Measurements from ENCODE around the gene ASCC3.

The ASCC3 gene

GRCh38 chr6:100730001-100730980 is 150.8 kb downstream of the ASCC3 start:
- in situ Hi-C loops (cut with MboI; ENCODE audit: low sequenced_read_pairs), result no loop called here

- in situ Hi-C loops (cut with MboI; ENCODE audit: low sequenced_read_pairs), result no loop called here
Measured at GRCh38 chr6:100726666-100727065, 154.5 kb downstream of the ASCC3 start.

- in situ Hi-C loops (cut with MboI; ENCODE audit: low sequenced_read_pairs), result no loop called here
Measured at GRCh38 chr6:100724696-100725095, 156.4 kb downstream of the ASCC3 start.

DNA sequence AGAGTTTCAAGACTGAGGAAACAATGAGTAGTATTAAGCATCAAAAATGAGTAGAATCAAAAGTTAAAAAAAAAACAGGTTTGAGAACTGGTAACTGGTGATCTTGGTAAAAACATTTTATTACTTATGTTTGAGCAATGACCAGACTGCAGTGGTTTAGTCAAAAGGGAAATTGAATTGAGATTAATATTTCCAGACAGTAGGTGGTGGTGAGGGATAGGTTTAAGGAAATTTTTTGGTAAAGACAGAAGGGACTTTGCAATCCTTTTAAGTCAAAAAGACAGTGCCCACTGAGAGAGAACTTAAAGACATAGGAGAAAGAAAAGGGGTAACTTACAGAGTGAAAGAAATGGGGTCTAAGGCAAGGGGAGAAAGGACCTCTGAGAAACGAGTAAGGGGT is 156.9 kb downstream of the ASCC3 start:
- in situ Hi-C loops (cut with MboI; ENCODE audit: low sequenced_read_pairs), result no loop called here

- in situ Hi-C loops (cut with MboI; ENCODE audit: low sequenced_read_pairs), result no loop called here
Measured at GRCh38 chr6:100721256-100721655, 159.9 kb downstream of the ASCC3 start.

DNA sequence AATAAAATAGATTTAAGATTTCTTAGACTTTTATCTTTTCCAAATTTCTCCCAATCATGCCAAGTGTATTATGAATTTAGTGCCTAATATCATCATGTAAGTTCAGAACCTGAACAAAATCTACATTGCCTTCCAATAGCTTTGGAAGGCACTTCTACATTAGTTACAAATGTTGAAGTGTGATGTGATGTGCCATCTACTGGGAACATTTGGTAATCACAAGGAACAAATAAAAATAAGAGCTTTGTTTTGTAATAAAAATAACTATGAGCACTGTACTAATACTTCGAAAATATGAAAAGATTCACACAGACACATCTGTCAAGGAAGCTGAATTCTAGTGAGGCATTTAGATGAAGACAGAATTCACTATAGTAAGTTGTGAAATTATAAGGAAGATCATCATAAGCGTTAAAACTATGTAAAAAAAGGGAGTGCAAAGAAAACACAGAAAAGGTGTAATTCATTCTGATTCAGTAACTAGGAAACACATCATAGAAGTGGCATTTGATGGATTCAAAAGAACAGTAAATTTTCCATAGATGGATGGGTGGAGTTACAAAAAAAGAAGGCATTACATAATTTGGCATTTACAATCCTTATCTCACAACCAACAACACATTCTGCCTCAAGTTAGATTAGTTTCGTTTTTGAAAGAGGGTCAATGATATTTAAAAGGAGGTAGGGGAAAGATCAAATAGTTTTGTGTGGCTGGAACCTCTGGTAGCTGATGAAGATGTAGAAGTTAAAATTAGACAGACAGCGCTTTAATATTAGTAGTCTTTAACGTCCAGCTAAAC is 161.0 kb downstream of the ASCC3 start:
- in situ Hi-C loops (cut with MboI; ENCODE audit: low sequenced_read_pairs), result no loop called here

GRCh38 chr6:100712997-100713396 is 168.1 kb downstream of the ASCC3 start:
- in situ Hi-C loops (cut with MboI; ENCODE audit: low sequenced_read_pairs), result no loop called here

DNA sequence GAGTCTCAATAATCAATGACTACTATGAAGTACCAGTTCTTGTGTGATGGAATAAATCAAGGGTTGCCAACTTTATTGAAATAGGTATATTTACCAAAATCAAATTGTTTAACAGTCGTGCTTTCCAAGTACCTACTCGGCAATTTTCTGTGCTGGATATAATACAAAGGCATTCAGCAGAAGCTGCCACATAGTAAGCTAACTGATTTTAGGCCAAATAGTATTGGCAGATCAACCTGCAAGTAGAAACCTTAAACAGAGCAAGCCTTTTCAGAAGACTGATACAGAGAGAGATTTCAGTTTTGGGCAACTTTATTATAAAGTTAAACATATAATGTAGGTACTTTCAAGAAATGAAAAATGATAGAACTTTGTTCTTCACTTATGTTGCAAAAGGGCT is 174.6 kb downstream of the ASCC3 start:
- in situ Hi-C loops (cut with MboI; ENCODE audit: low sequenced_read_pairs), result no loop called here

GRCh38 chr6:100704961-100705360 is 176.2 kb downstream of the ASCC3 start:
- in situ Hi-C loops (cut with MboI; ENCODE audit: low sequenced_read_pairs), result no loop called here

DNA sequence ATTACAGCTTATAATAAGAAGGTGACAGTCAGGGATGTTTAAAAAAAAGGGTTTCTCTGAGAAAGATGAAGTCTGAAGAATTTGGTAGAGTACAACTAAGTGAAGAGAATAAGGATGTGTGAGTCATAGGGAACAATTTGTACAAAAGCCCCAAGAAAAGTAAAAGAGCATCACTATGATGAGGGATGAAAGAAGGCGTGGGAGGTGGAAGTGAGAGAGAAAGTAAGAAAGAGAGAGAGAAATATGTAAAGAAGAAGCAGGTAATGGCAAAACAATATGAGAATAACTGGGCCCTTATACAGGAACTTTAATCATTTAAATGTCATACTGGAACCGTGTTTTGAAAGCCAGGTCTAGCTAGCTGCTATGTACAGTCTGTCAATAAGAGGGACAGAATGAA is 179.4 kb downstream of the ASCC3 start:
- in situ Hi-C loops (cut with MboI; ENCODE audit: low sequenced_read_pairs), result no loop called here

GRCh38 chr6:100700009-100700408 is 181.1 kb downstream of the ASCC3 start:
- in situ Hi-C loops (cut with MboI; ENCODE audit: low sequenced_read_pairs), result no loop called here

- in situ Hi-C loops (cut with MboI; ENCODE audit: low sequenced_read_pairs), result no loop called here
Measured at GRCh38 chr6:100695445-100695844, 185.7 kb downstream of the ASCC3 start.

DNA sequence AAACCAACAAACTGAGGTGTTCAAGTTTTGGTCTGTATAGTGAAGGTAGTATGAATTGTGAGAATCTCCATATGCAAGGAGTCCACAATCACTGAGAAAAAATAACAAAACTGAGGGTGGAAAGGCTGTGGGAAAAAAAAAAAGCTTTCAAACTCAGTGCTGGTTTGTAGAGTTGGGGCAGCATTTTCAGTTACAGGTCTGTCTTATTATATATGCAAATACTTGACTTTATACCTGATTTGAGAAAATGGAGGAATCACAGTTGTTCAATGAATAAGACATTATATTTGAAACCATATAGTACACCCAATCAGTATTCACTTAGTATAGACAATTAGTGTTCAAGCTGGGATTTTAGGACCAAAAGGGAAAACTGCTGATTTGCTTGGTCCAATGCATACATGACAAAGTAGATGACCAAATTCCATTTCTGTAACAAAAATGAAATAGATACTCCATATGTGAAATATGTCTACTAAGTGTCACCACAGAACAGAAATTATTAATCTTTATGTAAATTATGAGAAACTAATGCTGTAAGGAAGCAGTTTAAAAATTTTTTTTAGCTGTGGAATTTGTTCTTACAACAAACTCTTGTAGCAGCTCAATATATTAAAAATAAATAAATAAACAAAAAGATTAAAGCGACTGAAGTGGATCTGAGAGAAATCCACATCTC is 187.7 kb downstream of the ASCC3 start:
- in situ Hi-C loops (cut with MboI; ENCODE audit: low sequenced_read_pairs), result no loop called here

- in situ Hi-C loops (cut with MboI; ENCODE audit: low sequenced_read_pairs), result no loop called here
Measured at GRCh38 chr6:100691972-100692371, 189.2 kb downstream of the ASCC3 start.

DNA sequence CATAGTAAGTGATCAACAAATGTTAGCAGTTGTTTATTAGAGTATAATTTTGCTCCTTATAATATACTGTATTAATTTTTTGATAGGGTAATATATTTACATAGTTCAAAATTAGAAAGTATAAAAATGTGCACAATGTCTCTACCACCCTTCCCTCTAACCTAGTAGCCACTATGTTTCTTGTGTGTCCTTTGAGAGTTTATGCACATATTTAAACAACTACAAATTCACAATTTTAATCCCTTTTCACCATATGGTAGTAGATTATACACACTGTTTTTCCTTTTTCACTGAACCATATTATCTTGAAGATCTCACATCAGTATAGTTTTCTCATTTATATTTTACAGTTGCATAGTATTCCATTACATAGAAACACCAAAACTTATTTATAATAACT is 194.9 kb downstream of the ASCC3 start:
- in situ Hi-C loops (cut with MboI; ENCODE audit: low sequenced_read_pairs), result no loop called here

- in situ Hi-C loops (cut with MboI; ENCODE audit: low sequenced_read_pairs), result no loop called here
Measured at GRCh38 chr6:100685747-100686146, 195.4 kb downstream of the ASCC3 start.

DNA sequence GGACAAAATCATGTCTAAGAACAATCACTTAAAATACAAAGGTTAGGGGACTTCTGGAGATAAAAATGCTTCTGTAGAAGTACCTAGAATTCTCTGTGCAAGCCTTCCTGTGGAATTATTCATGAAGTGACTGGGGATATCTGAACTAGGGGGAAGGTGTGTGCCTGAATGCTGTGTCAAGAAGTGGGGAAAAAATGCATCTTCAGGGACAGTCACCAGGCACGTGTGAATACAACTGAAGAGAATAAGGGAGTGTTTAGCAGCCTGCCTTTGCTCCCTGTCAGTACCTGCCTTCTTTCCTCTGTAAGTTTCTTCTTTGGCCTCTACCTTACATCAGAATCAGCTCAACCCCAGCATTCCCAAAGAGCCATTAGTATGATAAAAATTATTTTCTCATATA is 201.0 kb downstream of the ASCC3 start:
- in situ Hi-C loops (cut with MboI; ENCODE audit: low sequenced_read_pairs), result no loop called here

DNA sequence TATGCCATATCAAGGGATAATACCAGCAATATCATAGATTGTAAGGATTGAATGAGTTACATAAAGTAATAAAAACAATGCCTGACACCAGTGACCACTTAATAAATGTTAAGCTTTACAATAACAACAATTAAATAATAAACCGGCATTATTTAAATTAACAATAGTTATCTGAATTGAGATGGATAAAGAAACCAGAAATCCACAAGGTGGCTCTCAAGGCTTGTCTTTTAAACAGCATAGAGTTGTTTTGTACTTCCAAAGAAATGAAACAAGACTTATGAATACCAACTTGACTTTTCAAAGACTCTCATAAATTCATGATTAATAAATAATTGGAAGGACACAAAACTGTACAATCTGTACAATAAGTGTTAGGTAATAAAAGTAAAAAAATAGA is 203.1 kb downstream of the ASCC3 start:
- in situ Hi-C loops (cut with MboI; ENCODE audit: low sequenced_read_pairs), result no loop called here

- in situ Hi-C loops (cut with MboI; ENCODE audit: low sequenced_read_pairs), result no loop called here
Measured at GRCh38 chr6:100677240-100677639, 203.9 kb downstream of the ASCC3 start.

GRCh38 chr6:100673641-100674040 is 207.5 kb downstream of the ASCC3 start:
- in situ Hi-C loops (cut with MboI; ENCODE audit: low sequenced_read_pairs), result loop anchor here (25.0 kb wide), 1 partner anchor 561 kb away; no protein-coding TSS in a partner anchor

DNA sequence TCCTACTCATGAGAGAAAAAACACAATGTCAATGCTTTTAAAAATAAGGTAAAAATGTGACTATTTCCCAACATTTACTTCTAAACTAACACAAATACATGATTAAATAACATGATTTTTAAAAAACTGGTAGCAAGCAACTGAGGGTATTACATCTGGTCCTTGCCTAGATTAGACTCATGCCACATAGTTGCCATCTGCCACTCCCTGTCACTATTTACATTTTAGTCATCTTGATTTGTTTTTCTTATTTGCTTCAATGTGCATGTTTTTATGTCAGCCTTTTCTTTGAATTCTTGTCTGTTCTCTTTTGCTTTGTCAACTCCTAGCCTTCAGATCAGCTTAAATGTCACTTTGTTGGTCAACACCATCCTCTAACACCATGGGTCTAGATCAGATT is 209.4 kb downstream of the ASCC3 start:
- in situ Hi-C loops (cut with MboI; ENCODE audit: low sequenced_read_pairs), result loop anchor here (25.0 kb wide), 1 partner anchor 559 kb away; no protein-coding TSS in a partner anchor

Measured in HL-60/S4 treated with phorbol 12-myristate 13-acetate at 8.2 ng/mL for 4 days and 3 days (cell line).